HepG2 (cell line): ENCODE results near the gene HPD. TPM values are rescaled to one million over a fixed set of nuclear protein-coding genes. Genes with fewer than 3 reads are reported as not detected.

Source experiments
- ARID4A ChIP-seq: sonication (generic); formaldehyde crosslinking; IDR thresholded peaks from 2 replicates; pipeline ENCODE4 v1.5.0; 2020; ENCODE audit warnings: mild to moderate bottlenecking, missing genetic modification reagents, borderline replicate concordance
- ARID5B ChIP-seq: IDR thresholded peaks from 2 replicates; pipeline ENCODE4 v1.4.0; 2020; ENCODE audit warnings: mild to moderate bottlenecking, missing genetic modification reagents
- CREM ChIP-seq, 2 experiments: sonication (generic) in 1 of 2; formaldehyde crosslinking in 1 of 2; IDR thresholded peaks; 2 replicates each; pipeline versions ENCODE4 v1.4.0 to v1.6.1; 2016 to 2020; ENCODE audit warnings: antibody characterized with exemption in 1 of 2, mild to moderate bottlenecking in 1 of 2, missing genetic modification reagents in 1 of 2
- JUN ChIP-seq: sonication (generic); formaldehyde crosslinking; IDR thresholded peaks from 2 replicates; pipeline ENCODE4 v1.4.0; 2020; ENCODE audit warnings: mild to moderate bottlenecking, missing genetic modification reagents
- KDM1A ChIP-seq: IDR thresholded peaks from 2 replicates; pipeline ENCODE4 v1.6.1; 2016; ENCODE audit warnings: missing compliant biosample characterization
- MTA3 ChIP-seq: sonication (generic); formaldehyde crosslinking; IDR thresholded peaks from 2 replicates; pipeline ENCODE4 v1.4.0; 2020; ENCODE audit warnings: missing genetic modification reagents
- MXD3 ChIP-seq: IDR thresholded peaks from 2 replicates; pipeline ENCODE4 v1.6.1; 2016; ENCODE audit warnings: mild to moderate bottlenecking, missing biosample characterization, missing genetic modification reagents
- NFRKB ChIP-seq: fragments of 450-650 bp; IDR thresholded peaks from 2 replicates; pipeline ENCODE4 v1.6.1; 2017
- PLRG1 ChIP-seq: fragments of 450-650 bp; conservative IDR thresholded peaks from 2 replicates; pipeline ENCODE4 v1.6.1; 2016
- SALL2 ChIP-seq: sonication (generic); formaldehyde crosslinking; IDR thresholded peaks from 2 replicates; pipeline ENCODE4 v1.8.1; 2023; ENCODE audit warnings: mild to moderate bottlenecking, missing genetic modification reagents, inconsistent platforms
- THAP7 ChIP-seq: sonication (generic); formaldehyde crosslinking; IDR thresholded peaks from 2 replicates; pipeline ENCODE4 v1.8.1; 2023; ENCODE audit warnings: mild to moderate bottlenecking, missing genetic modification reagents
- TRIM24 ChIP-seq: sonication (generic); formaldehyde crosslinking; IDR thresholded peaks from 2 replicates; pipeline ENCODE4 v1.8.0; 2022; ENCODE audit warnings: mild to moderate bottlenecking, missing genetic modification reagents
- ZBTB14 ChIP-seq: sonication (generic); formaldehyde crosslinking; IDR thresholded peaks from 2 replicates; pipeline ENCODE4 v1.4.0; 2020; ENCODE audit warnings: missing genetic modification reagents
- ZBTB37 ChIP-seq: sonication (generic); formaldehyde crosslinking; IDR thresholded peaks from 2 replicates; pipeline ENCODE4 v1.4.0; 2020; ENCODE audit warnings: mild to moderate bottlenecking, missing genetic modification reagents
- polyA plus RNA-seq, 8 experiments: library from polyadenylated mRNA; depleted of rRNA in 3 of 8; stranded (reverse) in 7 of 8; unstranded in 1 of 8; fragments of >200 nt; fragmentation: Illumina TruSeq in 4 of 8; extraction: Trizol in 4 of 8; gene quantifications; 2 replicates each; pipeline versions ENCODE4 v1.2.1 to v1.2.3, GENCODE V29; 2011 to 2016; ENCODE audit warnings: low read depth in 4 of 8, missing spikeins in 1 of 8, mixed read lengths in 1 of 8; ENCODE audit not compliant: insufficient read depth in 1 of 8
- total RNA-seq, 5 experiments: library from RNA; depleted of rRNA; stranded (reverse); fragments of >200 nt; fragmentation: Illumina TruSeq; extraction: Trizol; gene quantifications; 2 replicates each; pipeline ENCODE4 v1.2.3, GENCODE V29; 2016; ENCODE audit warnings: low read depth in 1 of 5

HPD gene
- total and polyA plus RNA-seq, 2 of the 13 experiments (the other 11 are each of a cell fraction or from before 2014, with no cell fraction given) = 120 to 195 TPM

- TF ChIP-seq ARID5B = peak; percentile 85
- TF ChIP-seq ARID4A (CRISPR knock-in tag) = peak; percentile 98
- peak; percentile 94 for TF ChIP-seq MXD3
- no peak for TF ChIP-seq MTA3 (CRISPR knock-in tag)
- TF ChIP-seq SALL2 (CRISPR knock-in tag) = no peak; the same call in 1 of the 2 replicates
- TF ChIP-seq NFRKB = no peak
- TF ChIP-seq ZBTB14 (CRISPR knock-in tag) = no peak
- TF ChIP-seq CREM (IDR thresholded peaks at IDR 0.05) = peak; percentile 66
- TF ChIP-seq CREM (CRISPR knock-in tag; IDR thresholded peaks at IDR 0.05) = no peak
- TF ChIP-seq ZBTB37 (CRISPR knock-in tag) = peak; percentile 47; the same call in 1 of the 2 replicates
- TF ChIP-seq JUN (CRISPR knock-in tag) = peak; percentile 85
- TF ChIP-seq PLRG1 = no peak
- peak; percentile 94 for TF ChIP-seq KDM1A (CRISPR knock-in tag)
- no peak for TF ChIP-seq TRIM24 (CRISPR knock-in tag)
- TF ChIP-seq THAP7 (CRISPR knock-in tag) = 0 out of 2 replicates have a peak, but pooled peaks have one; percentile 71
These were observed 30.0 kb upstream of the HPD start, which contains the start of gene PSMD9 (continued) for GRCh38 chr12:121888478-121889273.
